Left kidney (tissue), 2 donors: ENCODE results near the gene GAST. TPM values are rescaled to one million over a fixed set of nuclear protein-coding genes. Genes with fewer than 3 reads are reported as not detected.
"Not testable (repeated sequence)": the region's sequence is repeated elsewhere in the genome, so short reads cannot be mapped to it uniquely, and the experiment has no call there.

Experiments used
- DNase-seq: peaks from one replicate; pipeline ENCODE4 v3.0.0-alpha.2; 2013
- polyA plus RNA-seq: library from polyadenylated mRNA; unstranded; fragments of 120-200 nt; gene quantifications from one replicate; pipeline ENCODE4 v1.2.1, GENCODE V29; 2013; ENCODE audit not compliant: insufficient read length

GAST gene
- polyA plus RNA-seq, 1 donor = not detected

- DNase-seq = no peak
Observed at GRCh38 chr17:41683441-41684007, 28.6 kb upstream of the GAST start.

DNA sequence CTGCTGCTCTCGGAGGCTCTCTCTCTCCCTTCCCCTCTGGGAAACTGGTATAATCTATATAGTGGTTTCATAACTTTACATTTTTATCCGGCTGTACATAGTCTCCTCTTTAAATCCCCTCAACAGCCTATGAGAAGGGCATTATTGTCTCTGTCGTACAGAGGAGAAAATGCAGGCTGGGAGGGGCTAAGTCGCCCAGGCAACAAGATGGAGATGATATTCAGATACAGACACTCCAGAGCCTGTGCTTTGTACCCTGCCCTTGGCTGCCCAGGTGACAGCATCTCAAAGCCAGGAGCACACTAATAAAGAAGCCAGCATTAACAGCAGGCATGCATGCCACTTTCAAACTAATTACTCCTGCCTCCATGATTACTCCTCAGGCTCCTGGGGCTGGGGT, 28.1 kb upstream of the GAST start:
- DNase-seq = no peak

- not testable (repeated sequence) for DNase-seq
Observed at GRCh38 chr17:41685753-41686152, 26.4 kb upstream of the GAST start.

DNA sequence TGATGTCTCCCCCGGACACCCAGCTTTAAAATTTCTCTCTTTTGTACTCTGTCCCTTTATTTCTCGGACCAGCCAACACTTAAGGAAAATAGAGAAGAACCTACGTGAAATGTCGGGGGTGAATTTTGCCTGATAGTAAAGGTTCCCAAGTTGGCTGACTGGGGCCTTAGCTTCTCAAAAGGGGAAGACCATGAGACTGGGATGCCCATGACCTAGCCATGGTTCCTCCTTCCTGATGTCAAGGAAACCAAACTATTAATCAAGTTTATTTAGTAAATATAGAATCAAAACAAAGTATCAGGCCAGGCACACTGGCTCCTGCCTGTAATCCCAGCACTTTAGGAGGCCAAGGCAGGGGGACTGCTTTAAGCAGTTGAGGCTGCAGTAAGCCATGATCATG, 25.9 kb upstream of the GAST start:
- no peak for DNase-seq

- DNase-seq = no peak
Observed at GRCh38 chr17:41687828-41688640, 24.1 kb upstream of the GAST start.

DNA sequence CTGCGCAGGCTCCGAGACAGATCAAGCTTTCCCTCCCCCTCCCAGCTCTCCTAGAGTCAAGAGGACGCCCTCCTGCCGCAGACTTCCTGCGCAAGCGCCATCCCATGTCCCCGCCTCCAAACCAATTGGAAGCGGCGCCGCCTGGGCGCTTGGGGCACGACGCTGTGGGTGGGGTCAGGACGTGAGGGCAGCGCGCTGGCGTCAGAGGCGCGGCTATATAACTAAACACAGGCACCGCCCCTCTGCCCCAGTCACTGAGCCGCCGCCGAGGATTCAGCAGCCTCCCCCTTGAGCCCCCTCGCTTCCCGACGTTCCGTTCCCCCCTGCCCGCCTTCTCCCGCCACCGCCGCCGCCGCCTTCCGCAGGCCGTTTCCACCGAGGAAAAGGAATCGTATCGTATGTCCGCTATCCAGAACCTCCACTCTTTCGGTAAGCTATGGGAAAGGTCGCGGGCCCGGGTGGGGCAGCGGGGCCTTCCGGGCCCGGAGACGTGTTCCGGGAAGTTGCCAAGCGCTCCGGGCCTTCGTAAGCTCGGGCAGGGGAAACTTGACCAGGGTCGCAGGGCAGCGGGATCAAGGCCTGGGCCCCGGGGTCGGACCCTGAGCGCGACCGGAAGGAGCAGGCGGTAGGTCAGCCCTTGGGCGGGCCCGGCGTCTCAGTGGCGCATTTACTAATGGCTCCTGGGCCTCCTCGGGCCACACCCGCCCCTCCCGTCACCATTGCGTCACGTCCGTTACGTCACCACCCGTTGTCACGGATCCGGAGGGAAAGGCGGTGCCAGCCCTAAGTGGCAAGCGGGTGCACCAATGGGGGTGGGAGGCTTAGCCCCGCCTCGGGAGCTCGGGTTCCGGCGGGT, 23.3 kb upstream of the GAST start, which contains the start of gene EIF1:
Gene EIF1 (plus strand): TSS at position 245 of the 856 bp plus-strand sequence. CDS start 154 bp downstream, at position 399.
- DNase-seq = peak; percentile 99

DNA sequence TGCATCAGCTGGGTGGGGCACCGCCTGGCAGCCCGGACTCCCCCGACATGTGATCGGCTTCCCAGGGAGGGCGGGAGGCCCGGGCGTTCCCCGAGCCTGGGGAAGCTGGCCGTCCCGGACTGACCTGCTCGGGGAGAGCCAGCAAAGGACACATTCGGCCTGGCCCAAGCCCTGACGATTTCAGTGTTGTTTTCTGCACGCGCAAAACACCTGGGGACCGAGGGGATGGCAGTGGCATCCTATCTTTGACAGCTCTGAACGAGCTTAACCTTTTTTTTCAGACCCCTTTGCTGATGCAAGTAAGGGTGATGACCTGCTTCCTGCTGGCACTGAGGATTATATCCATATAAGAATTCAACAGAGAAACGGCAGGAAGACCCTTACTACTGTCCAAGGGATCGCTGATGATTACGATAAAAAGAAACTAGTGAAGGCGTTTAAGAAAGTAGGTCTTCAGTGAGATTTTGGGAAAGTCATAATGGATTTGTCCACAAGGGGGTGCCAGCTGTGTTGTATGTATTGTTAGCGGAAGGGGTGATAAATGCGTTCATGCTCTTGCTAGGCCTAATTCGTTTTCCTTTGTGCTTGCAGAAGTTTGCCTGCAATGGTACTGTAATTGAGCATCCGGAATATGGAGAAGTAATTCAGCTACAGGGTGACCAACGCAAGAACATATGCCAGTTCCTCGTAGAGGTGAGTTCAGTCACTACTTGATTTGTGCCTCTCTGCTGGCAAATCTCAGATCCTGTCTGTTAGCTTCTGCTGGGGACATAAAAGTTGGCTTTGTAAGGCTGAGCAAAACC, 22.4 kb upstream of the GAST start:
- DNase-seq = no peak

- DNase-seq = no peak
Observed at GRCh38 chr17:41690497-41690896, 21.6 kb upstream of the GAST start.

DNA sequence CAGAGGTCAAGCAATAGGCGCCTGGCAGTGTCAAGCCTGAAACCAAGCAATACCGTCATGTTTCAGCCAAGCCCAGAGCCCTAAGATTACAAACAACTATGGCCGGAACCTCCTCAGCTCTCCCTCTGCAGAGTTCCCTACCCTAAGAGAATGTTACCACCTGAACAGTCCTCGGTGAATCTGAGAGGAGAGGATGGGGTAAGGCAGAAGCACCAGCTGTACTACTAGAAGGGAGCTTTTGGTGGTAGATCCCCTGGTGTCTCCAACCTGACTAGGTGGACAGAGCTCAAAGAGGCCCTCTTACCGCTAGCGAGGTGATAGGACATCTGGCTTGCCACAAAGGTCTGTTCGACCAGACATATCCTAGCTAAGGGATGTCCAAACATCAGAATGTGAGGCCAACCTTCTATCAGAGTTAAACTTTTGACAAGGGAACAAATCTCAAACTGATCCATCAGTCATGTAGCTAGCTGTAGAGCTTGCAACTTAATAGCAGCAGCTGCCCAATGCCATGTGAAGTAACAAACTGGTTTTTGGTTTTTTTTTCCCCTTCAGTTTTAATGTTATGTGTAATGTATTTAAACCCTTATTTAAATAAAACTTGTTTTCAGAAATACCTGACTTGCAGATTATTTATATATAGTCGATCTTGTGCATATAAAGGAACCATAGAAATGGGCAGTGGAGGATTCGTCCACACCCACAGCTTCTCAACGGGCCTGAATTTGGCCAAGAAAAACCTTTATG, 20.9 kb upstream of the GAST start:
- DNase-seq = no peak

- no peak for DNase-seq
Observed at GRCh38 chr17:41692722-41693521, 19.2 kb upstream of the GAST start.

DNA sequence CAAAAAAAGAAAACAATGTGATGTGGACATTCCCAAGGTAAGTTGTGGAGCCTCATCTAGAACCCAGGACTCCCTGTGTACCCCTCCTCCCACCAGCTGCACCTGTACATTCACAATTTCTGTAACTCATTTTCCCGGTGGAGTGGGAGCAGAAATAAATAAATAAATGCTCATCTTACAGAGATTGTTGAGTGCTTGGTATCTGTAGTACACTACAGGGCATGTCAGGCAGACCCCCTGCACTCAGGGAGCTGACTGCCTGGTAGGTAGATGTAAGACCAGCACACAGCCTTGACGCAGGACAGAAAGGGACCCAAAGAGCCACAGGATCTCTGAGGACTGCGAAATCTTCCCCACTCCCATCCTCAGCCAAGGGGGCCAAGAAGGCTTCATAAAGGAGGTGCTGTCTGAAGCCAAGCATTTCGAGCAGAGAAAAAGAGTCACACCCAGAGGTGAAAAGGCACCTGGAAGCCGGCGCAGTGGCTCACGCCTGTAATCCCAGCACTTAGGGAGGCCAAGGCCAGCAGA, 16.9 kb upstream of the GAST start:
- DNase-seq = no peak

DNA sequence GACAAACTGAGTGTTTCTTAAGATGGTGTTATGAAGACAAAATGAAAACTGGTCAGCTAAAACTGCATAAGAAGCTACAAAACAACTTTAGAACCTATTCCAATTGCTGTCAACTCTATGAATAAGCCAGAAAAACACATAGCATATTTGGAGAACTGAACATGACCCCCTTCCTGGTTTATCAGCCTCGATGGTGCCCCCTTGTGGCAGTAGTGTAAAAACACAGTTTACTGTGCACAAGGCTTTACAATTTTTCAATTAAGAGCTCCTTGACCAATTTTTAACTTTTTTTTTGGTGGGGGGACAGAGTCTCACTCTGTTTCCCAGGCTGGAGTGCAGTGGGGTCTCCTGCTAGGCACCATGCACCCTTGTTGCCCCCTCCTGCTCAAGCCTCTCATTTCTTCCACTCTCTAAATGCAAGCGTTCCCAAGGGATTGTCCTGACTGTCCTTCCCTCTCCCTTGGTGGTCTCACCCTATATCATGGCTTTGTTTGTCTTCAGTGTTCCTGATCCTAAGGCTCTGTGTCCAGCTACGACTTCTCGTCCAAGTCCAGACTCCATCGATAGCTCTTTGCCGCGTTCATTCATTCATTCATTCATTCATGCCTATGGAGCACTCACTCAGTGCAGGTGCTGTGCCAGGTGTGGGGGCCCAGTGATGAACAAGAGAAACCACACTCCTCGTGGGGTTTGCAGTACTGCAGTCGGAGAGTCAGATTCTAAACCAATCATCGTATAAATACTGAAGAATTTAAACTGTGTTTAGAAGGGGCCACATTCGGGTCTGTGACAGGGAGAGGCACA, 16.0 kb upstream of the GAST start:
- DNase-seq = peak; percentile 82

GRCh38 chr17:41697122-41697962, 14.8 kb upstream of the GAST start:
- DNase-seq = no peak

GRCh38 chr17:41700843-41701242, 11.3 kb upstream of the GAST start:
- not testable (repeated sequence) for DNase-seq

DNA sequence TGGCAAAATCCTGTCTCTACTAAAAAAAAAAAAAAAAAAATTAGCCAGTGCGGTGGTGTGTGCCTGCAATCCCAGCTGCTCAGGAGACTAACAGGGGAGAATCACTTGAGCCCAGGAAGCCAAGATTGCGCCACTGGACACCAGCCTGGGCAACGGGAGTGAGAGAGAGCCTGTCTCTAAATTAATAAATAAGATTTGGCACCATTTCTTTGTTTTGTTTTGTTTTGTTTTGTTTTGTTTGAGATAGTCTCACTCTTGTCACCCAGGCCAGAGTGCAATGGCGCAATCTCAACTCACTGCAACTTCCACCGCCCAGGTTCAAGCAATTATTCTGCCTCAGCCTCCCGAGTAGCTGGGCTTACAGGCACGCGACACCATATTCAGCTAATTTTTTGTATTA, 9.4 kb upstream of the GAST start:
- DNase-seq = no peak

- no peak for DNase-seq
Observed at GRCh38 chr17:41705271-41705991, 6.7 kb upstream of the GAST start.
